Stimulated activated CD8-positive, alpha-beta memory T cell treated with anti-CD3 and anti-CD28 coated beads, Interleukin-12 subunit alpha, Interleukin-12 subunit beta, amount 100 ng/mL, for 4 hours (primary cell): Measurements from ENCODE around the gene VPS13A.
"Not testable (repeated sequence)": the region's sequence is repeated elsewhere in the genome, so short reads cannot be mapped to it uniquely, and the experiment has no call there.

Experiments
- DNase-seq: peaks from one replicate; pipeline ENCODE4 v3.0.0-alpha.2; 2020; ENCODE audit warnings: low read depth

The VPS13A gene

DNA sequence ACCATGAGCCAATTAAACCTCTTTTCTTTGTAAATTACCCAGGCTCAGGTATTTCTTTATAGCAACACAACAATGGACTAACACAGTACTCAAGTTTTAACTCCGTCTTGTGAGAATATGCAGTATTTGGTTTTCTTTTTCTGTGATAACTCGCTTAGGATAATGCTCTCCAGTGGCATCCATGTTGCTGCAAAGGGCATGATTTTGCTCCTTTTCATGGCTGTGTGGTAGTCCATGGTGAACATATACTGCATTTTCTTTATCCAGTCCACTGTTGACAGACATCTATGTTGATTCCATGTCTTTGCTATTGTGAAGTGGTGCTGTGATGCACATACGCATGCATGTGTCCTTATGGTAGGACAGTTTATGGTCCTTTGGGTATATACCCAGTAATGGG, 10.9 kb downstream of the VPS13A start:
- no peak for DNase-seq

DNA sequence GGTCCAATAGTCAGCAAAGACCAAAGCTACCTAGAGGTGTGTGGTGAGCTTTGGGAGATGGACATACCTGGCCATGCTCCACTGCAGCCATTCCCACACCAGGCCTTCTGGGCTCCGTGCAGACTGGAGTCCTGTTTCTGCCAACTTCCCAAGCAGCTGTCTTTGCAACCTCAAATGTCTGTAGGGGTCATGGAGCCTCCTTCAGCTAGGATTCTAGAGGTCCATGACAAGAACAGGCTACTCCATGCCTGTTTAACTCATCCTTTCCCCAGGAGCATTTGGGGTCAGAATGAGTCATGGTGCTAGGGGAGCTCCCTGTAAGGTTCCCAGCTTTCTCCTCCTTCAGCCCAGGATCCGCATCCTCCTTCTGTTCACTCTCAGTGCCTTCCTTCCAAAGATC, 17.1 kb downstream of the VPS13A start:
- no peak for DNase-seq

DNA sequence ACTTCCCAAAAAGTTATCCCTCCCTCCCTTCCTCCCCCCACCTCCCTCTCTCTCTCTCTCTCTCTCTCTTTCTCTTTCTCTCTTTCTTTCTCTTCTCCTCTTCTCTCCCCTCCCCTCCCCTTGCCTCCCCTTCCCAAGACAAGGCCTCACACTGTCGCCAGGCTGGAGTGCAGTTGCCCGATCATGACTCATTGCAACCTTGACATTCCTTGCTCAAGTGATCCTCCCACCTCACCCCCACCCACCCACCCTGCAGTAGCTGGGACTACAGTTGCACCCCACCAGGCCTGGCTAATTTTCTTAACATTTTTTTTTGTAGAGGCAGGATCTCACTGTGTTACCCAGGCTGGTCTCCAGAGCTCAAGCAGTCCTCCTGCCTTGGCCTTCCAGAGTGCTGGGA, 32.8 kb downstream of the VPS13A start:
- DNase-seq, result no peak

DNA sequence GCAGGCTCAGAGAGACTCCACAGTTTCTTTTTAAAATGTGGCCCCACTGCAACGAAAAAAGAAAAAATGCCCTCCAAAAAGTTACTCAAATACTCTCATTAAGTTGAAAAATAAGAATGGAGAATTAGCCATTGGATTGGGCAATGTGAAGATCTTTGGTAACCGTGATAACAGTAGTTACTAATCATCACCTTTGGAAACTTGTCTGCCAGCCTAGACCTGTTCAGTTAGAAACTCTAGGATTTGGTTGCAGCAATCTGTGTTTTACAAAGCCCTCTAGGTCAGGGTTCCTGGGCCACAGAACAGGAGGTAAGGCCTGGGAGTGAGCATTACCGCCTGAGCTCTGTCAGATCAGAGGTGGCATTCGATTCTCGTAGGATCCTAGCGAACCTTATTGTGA, 34.2 kb downstream of the VPS13A start:
- no peak for DNase-seq

DNA sequence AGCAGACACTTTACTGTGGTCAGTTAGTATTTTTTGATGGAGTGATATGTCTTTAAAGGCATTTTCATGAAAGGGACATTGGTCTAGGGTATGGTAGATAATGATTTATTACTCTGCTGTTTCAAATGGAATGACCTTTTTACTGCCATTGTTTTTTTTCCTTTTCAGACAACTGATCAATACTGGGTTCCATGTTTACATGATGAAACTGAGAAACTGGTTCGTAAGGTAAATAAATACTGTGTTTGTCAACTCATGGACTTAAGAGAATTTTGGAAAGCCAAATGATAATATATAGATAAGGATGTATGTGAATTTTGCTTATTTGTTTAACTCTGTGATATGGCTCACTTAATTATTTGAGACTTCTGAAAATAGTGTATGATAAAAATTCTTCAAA, 35.5 kb downstream of the VPS13A start:
- no peak for DNase-seq

DNA sequence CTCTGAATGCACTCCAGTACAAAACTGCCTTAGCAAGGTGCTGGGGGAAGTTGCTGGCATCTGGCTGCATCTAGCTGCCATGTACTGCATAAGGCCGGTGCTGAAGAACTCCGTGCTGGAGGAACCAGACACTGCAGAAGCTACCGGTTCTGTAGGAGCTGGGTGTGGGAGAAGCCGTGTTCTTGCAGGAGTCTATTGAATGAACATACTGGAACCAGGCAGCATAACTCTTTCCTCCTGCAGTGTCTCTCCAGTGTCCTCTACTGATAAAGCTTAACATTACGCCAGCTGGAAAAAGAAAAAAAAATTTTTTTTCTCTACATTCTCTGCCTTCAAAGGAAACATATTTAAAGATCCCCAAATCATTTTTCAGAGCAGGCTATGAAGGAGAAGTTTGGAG, 38.5 kb downstream of the VPS13A start:
- DNase-seq, result no peak

DNA sequence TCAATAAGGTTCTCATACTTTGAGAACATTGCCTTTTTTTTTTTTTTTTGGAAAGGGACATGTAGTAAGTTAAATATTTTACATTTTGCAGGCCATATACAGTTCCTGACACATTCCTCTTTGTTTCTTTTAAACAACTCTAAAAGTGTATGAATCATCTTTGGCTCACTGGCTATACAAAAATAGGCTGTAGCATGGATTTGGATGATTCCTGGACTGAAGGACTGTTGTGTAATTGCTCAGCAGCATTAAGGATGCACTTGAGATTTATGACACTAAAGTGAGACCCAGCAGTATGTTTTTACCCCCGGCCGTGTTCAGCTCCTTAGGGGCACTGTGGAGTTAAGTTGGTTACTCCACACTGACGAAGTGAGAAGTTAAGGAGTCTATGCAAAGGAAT, 41.3 kb downstream of the VPS13A start:
- no peak for DNase-seq

DNA sequence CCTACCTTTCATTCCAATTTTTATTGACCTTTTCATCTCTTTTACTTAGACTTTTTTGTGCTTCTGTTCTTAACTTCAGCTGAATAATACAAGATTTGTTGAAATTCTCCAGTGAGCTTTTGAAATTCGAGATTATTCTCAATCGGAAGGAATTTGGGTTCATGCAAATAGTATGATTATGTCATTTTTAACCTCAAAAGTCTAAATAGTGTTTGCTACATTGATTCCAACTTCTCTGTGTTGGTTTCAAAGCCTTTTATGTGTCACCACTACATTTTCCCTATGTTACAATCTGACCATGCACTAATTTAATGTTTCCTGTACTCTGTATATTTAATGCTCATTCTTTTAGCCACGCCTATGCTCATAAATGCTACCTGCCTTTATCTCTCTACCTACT, 44.1 kb downstream of the VPS13A start:
- no peak for DNase-seq

DNA sequence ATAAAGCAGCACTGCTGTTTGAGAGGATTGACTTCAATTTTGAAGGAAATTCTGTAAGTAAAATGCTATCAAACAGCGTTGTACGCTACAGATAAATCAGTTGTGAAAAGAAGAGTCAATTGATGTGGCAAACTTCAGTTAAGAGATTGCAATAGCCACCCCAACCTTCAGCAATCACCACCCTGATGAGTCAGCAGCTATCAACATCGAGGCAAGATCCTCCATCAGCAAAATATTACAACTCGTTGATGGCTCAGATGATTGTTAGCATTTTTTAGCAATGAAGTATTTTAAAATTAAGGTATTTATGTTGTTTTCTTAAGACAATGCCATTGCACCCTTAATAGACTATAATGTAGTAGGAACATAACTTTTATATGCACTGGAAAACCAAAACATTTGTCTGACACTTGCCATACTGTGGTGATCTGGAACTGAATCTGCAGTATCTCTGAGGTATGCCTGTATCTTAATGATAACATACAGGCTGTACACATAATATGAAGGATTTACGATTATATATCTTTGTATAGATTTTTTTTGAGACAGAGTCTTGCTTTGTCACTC, 47.5 kb downstream of the VPS13A start:
- DNase-seq, result no peak

DNA sequence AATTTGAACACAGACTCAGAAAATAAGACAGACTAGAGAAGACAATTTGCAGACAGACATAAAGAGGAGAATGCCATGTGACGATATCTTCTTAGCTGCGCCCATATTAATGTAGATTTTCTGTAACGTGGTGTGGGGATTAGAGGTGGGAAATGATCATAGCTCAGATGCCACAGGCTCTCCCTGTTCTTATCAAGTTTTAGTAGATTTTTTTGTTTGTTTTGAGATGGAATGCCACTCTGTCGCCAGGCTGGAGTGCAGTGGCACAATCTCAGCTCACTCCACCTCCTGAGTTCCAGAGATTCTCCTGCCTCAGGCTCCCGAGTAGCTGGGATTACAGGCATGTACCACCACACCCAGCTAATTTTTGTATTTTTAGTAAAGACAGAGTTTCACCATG, 59.4 kb downstream of the VPS13A start:
- no peak for DNase-seq

DNA sequence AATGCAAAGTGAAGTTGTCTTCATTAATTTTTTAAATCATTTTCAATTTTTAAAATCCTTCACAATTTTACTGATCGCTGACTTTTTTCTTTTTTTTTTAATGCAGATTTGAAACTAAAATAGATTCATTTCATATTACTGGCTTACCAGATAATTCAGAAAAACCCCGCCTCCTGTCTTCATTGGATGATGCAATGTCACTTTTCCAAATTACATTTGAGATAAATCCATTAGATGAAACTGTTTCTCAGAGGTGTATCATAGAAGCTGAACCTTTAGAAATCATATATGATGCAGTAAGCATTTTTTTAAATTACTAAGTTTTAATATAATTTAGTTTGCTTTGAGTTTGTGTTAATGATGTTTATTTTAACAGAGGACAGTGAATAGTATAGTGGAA, 60.6 kb downstream of the VPS13A start:
- no peak for DNase-seq

DNA sequence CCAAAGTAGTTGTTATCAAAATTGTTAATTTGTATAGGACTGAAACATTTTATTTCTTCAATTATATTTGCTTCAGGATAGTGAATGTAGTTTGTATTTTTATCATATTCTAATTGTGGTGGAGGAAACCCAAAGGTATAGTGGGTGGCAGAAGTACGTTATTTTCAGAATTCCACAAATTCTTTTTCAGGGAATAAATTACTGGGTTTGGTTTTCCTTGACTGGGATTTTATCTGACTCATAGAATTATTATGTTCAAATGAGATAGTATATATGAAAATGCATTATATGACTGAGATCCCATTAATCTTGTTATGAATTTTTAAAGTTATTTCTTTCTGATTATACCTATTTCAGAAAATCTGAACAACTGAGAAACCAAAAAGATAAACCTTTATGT, 73.7 kb downstream of the VPS13A start:
- no peak for DNase-seq

DNA sequence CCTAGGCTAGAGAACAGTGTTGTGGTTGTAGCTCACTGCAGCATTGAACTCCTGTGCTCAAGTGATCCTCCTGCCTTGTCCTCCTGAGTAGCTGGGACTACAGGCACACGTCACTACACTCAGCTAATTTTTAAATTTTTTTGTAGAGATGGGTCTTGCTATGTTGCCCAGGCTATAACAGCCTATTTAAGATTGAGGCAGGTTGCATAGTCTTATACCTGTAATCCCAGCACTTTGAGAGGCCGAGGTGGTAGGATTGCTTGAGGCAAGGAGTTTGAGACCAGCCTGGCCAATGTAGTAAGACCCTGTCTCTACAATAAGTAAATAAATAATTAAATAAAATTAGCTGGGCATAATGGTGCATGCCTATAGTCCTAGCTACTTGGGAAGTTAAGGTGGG, 79.9 kb downstream of the VPS13A start:
- DNase-seq, result no peak

DNA sequence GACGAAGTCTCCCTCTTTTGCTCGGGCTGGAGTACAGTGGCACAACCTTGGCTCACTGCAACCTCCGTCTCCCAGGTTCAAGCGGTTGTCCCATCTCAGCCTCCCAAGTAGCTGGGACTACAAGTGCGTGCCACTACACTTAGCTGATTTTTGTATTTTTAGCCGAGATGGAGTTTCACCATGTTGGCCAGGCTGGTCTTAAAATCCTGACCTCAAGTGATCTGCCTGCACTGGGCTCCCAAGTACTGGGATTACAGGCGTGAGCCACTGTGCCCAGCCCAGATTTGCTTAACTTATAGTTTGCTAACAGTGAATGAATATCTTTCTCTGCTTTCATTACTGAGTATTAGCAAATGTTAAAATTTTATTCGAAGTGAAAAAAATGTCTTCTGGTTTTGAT, 84.3 kb downstream of the VPS13A start:
- no peak for DNase-seq

DNA sequence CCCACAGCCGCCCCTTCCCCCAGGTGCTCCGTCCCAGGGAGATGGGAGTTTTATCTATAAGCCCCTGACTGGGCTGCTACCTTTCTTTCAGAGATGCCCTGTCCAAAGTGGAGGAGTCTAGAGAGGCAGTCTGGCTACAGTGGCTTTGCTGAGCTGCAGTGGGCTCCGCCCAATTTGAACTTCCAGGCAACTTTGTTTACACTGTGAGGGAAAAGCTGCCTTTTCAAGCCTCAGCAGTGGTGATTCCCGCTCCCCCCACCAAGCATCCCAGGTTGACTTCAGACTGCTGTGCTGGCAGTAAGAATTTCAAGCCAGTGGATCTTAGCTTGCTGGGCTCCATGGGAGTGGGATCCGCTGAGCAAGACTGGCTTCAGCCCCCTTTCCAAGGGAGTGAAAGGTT, 90.4 kb downstream of the VPS13A start:
- not testable (repeated sequence) for DNase-seq

DNA sequence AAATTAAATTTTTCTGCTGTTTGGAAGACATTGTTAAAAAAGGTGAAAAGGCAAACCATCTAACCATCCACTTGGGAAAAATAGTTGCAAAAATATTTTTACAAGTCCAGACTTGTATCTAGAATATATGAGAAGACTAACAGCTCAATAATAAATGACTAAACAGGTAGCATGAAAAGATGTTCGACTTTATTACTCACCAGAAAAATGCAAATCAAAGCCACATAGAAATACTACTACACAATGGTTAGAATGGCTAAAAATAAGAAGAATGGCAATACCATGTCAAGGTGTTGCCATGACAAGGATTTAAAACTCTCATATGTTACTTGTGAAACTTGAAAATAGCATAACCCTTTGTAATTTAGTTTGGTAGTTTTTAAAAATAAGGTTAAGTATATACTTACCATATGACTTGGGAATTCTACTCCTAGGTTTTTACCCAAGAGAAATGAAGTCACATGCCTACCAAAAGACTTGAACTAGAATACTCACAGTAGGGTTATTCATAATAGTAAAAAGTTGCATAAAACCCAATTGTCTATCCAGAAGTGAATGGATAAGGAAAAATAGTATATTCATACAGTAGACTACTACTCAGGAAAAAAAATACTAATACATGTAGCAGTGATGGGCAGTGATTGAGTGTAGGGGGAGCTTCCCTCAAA, 93.8 kb downstream of the VPS13A start:
- DNase-seq, result no peak

DNA sequence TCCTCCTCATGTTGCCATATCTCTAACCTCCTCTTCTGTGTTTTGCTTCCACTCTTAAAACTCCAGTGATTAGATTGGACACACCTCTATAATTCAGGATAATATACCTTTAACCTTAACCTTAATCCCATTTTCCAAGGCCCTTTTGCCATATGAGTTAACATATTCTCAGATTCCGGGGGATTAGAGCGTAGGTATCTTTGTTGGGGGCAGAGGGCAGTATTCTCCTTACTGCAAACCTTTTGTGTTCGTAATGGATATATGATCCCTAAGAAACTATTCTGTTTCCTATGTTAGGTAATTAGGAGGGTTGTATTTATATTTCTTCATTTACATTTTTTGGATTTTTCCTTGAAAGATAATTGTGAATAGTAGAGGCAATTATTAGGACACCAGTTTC, 99.5 kb downstream of the VPS13A start:
- no peak for DNase-seq

DNA sequence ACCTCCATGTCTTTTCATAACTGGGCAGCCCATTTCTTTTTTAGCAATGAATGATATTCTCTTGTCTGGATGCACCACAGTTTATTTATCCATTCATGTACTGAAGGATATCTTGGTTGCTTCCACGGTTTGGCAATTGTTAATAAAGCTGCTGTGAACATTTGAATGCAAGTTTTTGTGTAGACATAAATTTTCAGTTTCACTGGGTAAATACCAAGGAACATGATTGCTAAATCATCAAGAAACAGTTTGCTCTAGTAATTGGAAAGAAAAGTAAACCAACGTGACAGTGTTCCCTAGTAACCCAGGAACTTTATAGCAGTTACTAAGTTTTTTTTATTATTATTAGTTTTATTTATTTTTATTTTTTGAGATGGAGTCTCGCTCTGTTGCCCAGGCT, 100.4 kb downstream of the VPS13A start:
- no peak for DNase-seq

DNA sequence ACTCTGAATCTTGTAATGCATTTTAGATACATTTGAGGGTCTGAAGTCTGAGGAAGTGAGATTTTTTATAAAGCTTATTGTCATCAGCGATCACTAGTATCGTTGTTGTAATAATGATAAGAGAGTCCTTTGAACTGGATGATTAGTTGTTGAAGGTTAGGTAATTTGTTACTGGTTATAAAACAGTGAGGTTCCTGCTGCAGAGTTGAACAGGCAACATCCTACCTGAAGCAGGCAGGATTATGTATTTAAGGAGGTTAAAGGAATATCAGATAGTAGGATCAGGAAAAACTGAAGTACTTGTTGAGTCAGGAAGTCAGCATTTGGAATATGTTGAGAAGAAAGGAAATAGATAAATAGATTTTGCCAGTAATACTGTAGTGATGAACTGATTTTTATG, 106.7 kb downstream of the VPS13A start:
- DNase-seq, result no peak

DNA sequence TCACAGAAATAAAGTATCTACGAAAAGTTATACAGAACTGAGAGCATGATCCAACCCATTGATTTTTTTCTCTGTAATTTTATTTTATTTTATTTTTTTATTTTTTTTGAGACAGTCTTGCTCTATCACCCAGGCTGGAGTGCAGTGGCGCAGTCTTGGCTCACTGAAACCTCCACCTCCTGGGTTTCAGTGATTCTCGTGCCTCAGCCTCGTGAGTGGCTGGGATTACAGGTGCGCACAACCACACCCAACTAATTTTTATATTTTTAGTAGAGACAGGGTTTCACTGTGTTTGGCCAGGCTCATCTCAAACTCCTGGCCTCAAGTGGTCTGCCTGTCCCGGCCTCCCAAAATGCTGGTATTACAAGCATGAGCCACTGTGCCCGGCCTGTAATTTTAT, 107.3 kb downstream of the VPS13A start:
- DNase-seq, result no peak

DNA sequence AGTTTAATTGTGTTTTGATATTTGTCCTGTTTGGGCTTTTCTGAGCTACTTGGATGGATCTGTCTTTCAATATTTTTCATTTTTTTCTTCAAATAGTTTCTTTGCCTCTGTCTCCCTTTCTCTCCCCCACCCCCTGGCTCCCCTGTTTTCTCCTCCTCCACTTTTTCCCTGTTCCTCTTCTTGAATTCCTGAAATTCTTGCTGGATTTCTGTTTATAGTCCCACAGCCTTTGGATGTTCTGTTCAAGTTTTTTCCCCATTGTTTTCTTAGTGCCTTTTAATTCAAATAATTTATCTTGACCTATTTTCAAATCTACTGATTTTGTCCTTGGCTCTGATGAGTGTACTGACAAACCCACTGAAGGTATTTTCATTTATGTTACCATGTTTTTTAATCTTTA, 113.0 kb downstream of the VPS13A start:
- no peak for DNase-seq

DNA sequence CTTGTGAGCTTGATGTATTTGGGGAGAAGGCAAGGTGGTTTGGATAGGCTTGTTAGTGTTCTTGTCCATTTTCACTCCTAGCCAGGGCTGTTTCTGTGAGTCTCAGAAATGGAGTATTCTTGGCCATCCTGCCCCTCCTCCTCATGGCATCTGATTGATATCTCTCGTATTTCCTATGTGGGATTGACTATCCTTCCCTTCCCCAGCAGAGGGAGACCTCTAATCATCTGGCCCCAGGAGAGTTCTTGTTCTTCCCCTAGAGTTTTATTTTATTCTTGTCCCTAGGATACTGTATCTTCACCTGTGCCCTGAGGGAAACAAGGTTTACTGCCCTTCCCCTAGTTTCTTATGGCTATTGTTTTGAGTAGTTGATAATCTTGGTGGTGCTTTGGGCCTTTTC, 114.4 kb downstream of the VPS13A start:
- no peak for DNase-seq

DNA sequence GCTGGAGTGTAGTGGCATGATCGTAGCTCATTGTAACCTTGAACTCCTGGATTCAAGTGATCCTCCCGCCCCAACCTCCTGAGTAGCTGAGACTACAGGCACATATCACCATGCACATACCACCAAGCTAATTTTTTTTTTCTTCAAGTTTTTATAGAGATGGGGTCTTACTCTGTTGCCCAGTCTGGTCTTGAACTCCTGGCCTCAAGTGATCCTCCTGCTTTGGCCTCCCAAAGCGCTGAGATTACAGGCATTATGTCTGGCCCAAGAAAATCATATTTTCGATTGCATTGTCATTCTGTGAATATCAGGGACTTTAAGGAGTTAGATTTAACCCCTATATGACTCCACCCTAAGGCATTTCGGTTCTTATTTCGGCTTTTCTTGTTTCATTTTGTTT, 116.6 kb downstream of the VPS13A start:
- DNase-seq, result no peak

DNA sequence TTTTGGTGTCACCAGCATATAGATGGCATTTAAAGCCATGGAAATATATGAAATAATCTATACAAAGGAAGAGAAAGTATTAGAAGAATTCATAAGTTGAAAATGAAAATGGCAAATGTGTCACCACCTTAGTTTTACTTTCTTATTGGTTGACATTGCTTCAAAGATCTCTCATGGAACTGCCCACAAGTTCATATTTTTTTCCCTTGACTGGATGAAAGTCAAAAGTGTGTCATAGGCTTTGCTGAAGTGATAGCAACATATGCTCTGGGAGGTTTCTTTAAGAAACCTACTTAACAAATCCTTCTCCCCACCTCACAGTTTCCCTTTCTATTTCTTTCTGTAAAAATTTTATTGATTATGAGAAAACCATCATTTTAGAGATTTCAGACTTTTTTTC, 127.2 kb downstream of the VPS13A start:
- no peak for DNase-seq
